ENCODE measurements around the gene ST6GALNAC5.

GRCh38 chr1:76824106-76824505 lies 43.2 kb upstream of the ST6GALNAC5 start:
- TF ChIP-seq CTCF (IDR thresholded peaks at IDR 0.05) (no peak), POLR2AphosphoS5 (IDR thresholded peaks at IDR 0.05) (no peak)

Measured in breast epithelium (tissue), 3 donors.